ENCODE results near the gene GLRA1.
"Not testable (repeated sequence)": the region's sequence is repeated elsewhere in the genome, so short reads cannot be mapped to it uniquely, and the experiment has no call there.

Gene GLRA1

GRCh38 chr5:151913425-151913824 lies 11.2 kb downstream of the GLRA1 start:
- DNase-seq (ENCODE audit: low spot score): no peak

- DNase-seq (ENCODE audit: low spot score): no peak
Measured at GRCh38 chr5:151912360-151912759, 12.3 kb downstream of the GLRA1 start.

GRCh38 chr5:151911011-151911410 lies 13.6 kb downstream of the GLRA1 start:
- DNase-seq (ENCODE audit: low spot score): no peak

- DNase-seq (ENCODE audit: low spot score): no peak
Measured at GRCh38 chr5:151909628-151910027, 15.0 kb downstream of the GLRA1 start.

GRCh38 chr5:151906246-151906645 lies 18.4 kb downstream of the GLRA1 start:
- DNase-seq (ENCODE audit: low spot score): no peak

- DNase-seq (ENCODE audit: low spot score): no peak
Measured at GRCh38 chr5:151905557-151905961, 19.1 kb downstream of the GLRA1 start.

- no peak for DNase-seq (ENCODE audit: low spot score)
Measured at GRCh38 chr5:151904909-151905308, 19.7 kb downstream of the GLRA1 start.

GRCh38 chr5:151904127-151904526 lies 20.5 kb downstream of the GLRA1 start:
- no peak for DNase-seq (ENCODE audit: low spot score)

GRCh38 chr5:151903243-151903653 lies 21.4 kb downstream of the GLRA1 start:
- no peak for DNase-seq (ENCODE audit: low spot score)

GRCh38 chr5:151902215-151902614 lies 22.4 kb downstream of the GLRA1 start:
- DNase-seq (ENCODE audit: low spot score): no peak

GRCh38 chr5:151901611-151902010 lies 23.0 kb downstream of the GLRA1 start:
- no peak for DNase-seq (ENCODE audit: low spot score)

GRCh38 chr5:151900891-151901290 lies 23.8 kb downstream of the GLRA1 start:
- no peak for DNase-seq (ENCODE audit: low spot score)

- DNase-seq (ENCODE audit: low spot score): no peak
Measured at GRCh38 chr5:151899399-151899798, 25.3 kb downstream of the GLRA1 start.

- no peak for DNase-seq (ENCODE audit: low spot score)
Measured at GRCh38 chr5:151897896-151898295, 26.8 kb downstream of the GLRA1 start.

- DNase-seq (ENCODE audit: low spot score): no peak
Measured at GRCh38 chr5:151897020-151897552, 27.6 kb downstream of the GLRA1 start.

- DNase-seq (ENCODE audit: low spot score): no peak
Measured at GRCh38 chr5:151896031-151896691, 28.5 kb downstream of the GLRA1 start.

- DNase-seq (ENCODE audit: low spot score): no peak
Measured at GRCh38 chr5:151895660-151896030, 29.0 kb downstream of the GLRA1 start.

GRCh38 chr5:151893485-151893884 lies 31.2 kb downstream of the GLRA1 start:
- not testable (repeated sequence) for DNase-seq (ENCODE audit: low spot score)

- DNase-seq (ENCODE audit: low spot score): no peak
Measured at GRCh38 chr5:151892393-151892792, 32.3 kb downstream of the GLRA1 start.

GRCh38 chr5:151890299-151890698 lies 34.4 kb downstream of the GLRA1 start:
- DNase-seq (ENCODE audit: low spot score): no peak

- DNase-seq (ENCODE audit: low spot score): no peak
Measured at GRCh38 chr5:151889614-151890013, 35.0 kb downstream of the GLRA1 start.

- DNase-seq (ENCODE audit: low spot score): no peak
Measured at GRCh38 chr5:151886546-151887275, 37.9 kb downstream of the GLRA1 start.

- no peak for DNase-seq (ENCODE audit: low spot score)
Measured at GRCh38 chr5:151885138-151885908, 39.3 kb downstream of the GLRA1 start.
